GM19468 (cell line): ENCODE data around the gene PERM1.

ENCODE experiments used
- ATAC-seq: cut with Tn5 transposase; IDR thresholded peaks from one replicate; pipeline ENCODE4 v1.9.1; 2021; ENCODE audit warnings: mild to moderate bottlenecking, moderate library complexity, moderate number of reproducible peaks; ENCODE audit not compliant: unreplicated experiment; ENCODE audit errors: extremely low read depth

Gene PERM1

GRCh38 chr1:925561-926421, 56.1 kb downstream of the PERM1 start:
- ATAC-seq, result no peak
